H1 (cell line): Measurements from ENCODE around the gene ANAPC16. TPM values are rescaled to one million over a fixed set of nuclear protein-coding genes. Genes with fewer than 3 reads are reported as not detected.
A peak's percentile ranks its signal among the peaks of the same experiment; 100 is the strongest.

Experiments used
- CTCF ChIA-PET: fragments of 300-600 bp; sonication (Branson Sonifier 250); formaldehyde crosslinking; loops from one replicate; lab custom pipeline; 2021; ENCODE audit not compliant: partially characterized antibody; lab: Charles Lee
- POLR2A ChIA-PET: fragments of 300-600 bp; sonication (Branson Sonifier 250); formaldehyde crosslinking; loops from one replicate; lab custom pipeline; 2021; ENCODE audit warnings: inconsistent platforms; ENCODE audit not compliant: partially characterized antibody; lab: Charles Lee
- DNase-seq, 2 experiments: peaks; one replicate each; pipeline versions ENCODE4 v3.0.0 to v3.0.0-alpha.2; 2010 to 2022; ENCODE audit warnings: low spot score in 2 of 2, low read depth in 1 of 2, mixed read lengths in 1 of 2
- FAIRE-seq: peaks from 2 replicates; lab custom pipeline; 2011; peaks lifted over from hg19 to GRCh38; lab: Jason Lieb, UNC
- H2AFZ ChIP-seq: 2 replicates; pipeline ENCODE4 v1.8.1; 2012; ENCODE audit warnings: low read length, inconsistent platforms
- H2AK5ac ChIP-seq: 2 replicates; pipeline ENCODE4 v1.6.1; 2013; ENCODE audit warnings: low read depth, low read length
- H2BK120ac ChIP-seq: replicated peaks from 2 replicates; pipeline ENCODE3; 2013; ENCODE audit warnings: low read depth, low read length, inconsistent platforms
- H2BK12ac ChIP-seq: 2 replicates; pipeline ENCODE4 v1.6.1; 2013; ENCODE audit warnings: low read depth, low read length
- H2BK15ac ChIP-seq: 2 replicates; pipeline ENCODE4 v1.6.1; 2013; ENCODE audit warnings: low read length
- H2BK20ac ChIP-seq: 2 replicates; pipeline ENCODE4 v1.6.1; 2013; ENCODE audit warnings: low read length
- H2BK5ac ChIP-seq: 2 replicates; pipeline ENCODE4 v1.6.1; 2013; ENCODE audit warnings: low read depth, low read length
- H3K14ac ChIP-seq: 2 replicates; pipeline ENCODE4 v1.6.1; 2013; ENCODE audit warnings: inconsistent platforms; ENCODE audit not compliant: insufficient read length
- H3K18ac ChIP-seq: 2 replicates; pipeline ENCODE4 v1.6.1; 2013; ENCODE audit warnings: low read length; ENCODE audit errors: extremely low read depth
- H3K23ac ChIP-seq: 2 replicates; pipeline ENCODE4 v1.6.1; 2013; ENCODE audit warnings: inconsistent platforms; ENCODE audit not compliant: insufficient read length
- H3K23me2 ChIP-seq: 2 replicates; pipeline ENCODE4 v1.6.1; 2013; ENCODE audit warnings: low read depth, low read length
- H3K27ac ChIP-seq: 2 replicates; pipeline ENCODE4 v1.6.1; 2011; ENCODE audit warnings: low read depth, low read length, inconsistent platforms
- H3K27me3 ChIP-seq, 4 experiments: replicated peaks in 1 of 4; 1 replicate in 1 of 4; 2 replicates in 3 of 4; pipeline versions ENCODE4 v1.6.1 to v1.8.1; 2011 to 2013; ENCODE audit warnings: low read length in 3 of 4, mild to moderate bottlenecking in 3 of 4, inconsistent platforms in 2 of 4, mixed read lengths in 2 of 4, moderate library complexity in 1 of 4; ENCODE audit not compliant: control insufficient read depth in 3 of 4, insufficient read depth in 3 of 4; ENCODE audit errors: extremely low read depth in 1 of 4
- H3K36me3 ChIP-seq, 4 experiments: 2 replicates each; pipeline versions ENCODE4 v1.6.1 to v1.8.1; 2011 to 2013; ENCODE audit warnings: mild to moderate bottlenecking in 4 of 4, low read length in 3 of 4, moderate library complexity in 2 of 4, control low read depth in 1 of 4, inconsistent platforms in 1 of 4; ENCODE audit not compliant: insufficient read depth in 4 of 4, control insufficient read depth in 2 of 4
- H3K4ac ChIP-seq: replicated peaks from 2 replicates; pipeline ENCODE3; 2013; ENCODE audit warnings: low read length, low read depth, mixed read lengths, inconsistent platforms; ENCODE audit not compliant: insufficient read length
- H3K4me1 ChIP-seq, 4 experiments: replicated peaks in 1 of 4; 1 replicate in 1 of 4; 2 replicates in 3 of 4; pipeline versions ENCODE4 v1.6.1 to v1.8.1; 2011 to 2013; ENCODE audit warnings: low read length in 3 of 4, inconsistent platforms in 2 of 4, mixed read lengths in 1 of 4; ENCODE audit not compliant: insufficient read depth in 4 of 4, control insufficient read depth in 3 of 4
- H3K4me2 ChIP-seq, 2 experiments: 2 replicates each; pipeline versions ENCODE4 v1.6.1 to v1.8.1; 2011 to 2013; ENCODE audit warnings: low read depth in 2 of 2, low read length in 2 of 2, control low read depth in 1 of 2, inconsistent platforms in 1 of 2, mild to moderate bottlenecking in 1 of 2; ENCODE audit not compliant: insufficient read depth in 1 of 2
- H3K4me3 ChIP-seq, 4 experiments: fragments of 200-600, 300-600 bp in 1 of 4; sonication (generic), shearing (Covaris generic), sonication (Bioruptor Twin) in 1 of 4; 2 replicates each; pipeline versions ENCODE4 v1.5.1 to v1.8.1; 2011 to 2016; ENCODE audit warnings: low read length in 4 of 4, low read depth in 3 of 4, control low read depth in 2 of 4, inconsistent platforms in 2 of 4, mild to moderate bottlenecking in 2 of 4, mixed read lengths in 1 of 4, moderate library complexity in 1 of 4; ENCODE audit not compliant: insufficient read depth in 2 of 4; ENCODE audit errors: extremely low read depth in 1 of 4
- H3K56ac ChIP-seq: replicated peaks from 2 replicates; pipeline ENCODE3; 2013; ENCODE audit warnings: low read depth, mild to moderate bottlenecking, mixed read lengths, low read length, inconsistent platforms; ENCODE audit not compliant: insufficient read length
- H3K79me1 ChIP-seq: 2 replicates; pipeline ENCODE4 v1.6.1; 2013; ENCODE audit warnings: low read depth, low read length, control low read depth
- H3K79me2 ChIP-seq, 2 experiments: 2 replicates each; pipeline versions ENCODE4 v1.6.1 to v1.8.1; 2012 to 2013; ENCODE audit warnings: low read length in 2 of 2, mild to moderate bottlenecking in 2 of 2, inconsistent platforms in 1 of 2; ENCODE audit not compliant: insufficient read depth in 2 of 2, control insufficient read depth in 1 of 2
- H3K9ac ChIP-seq, 4 experiments: replicated peaks in 1 of 4; 1 replicate in 1 of 4; 2 replicates in 3 of 4; pipeline versions ENCODE4 v1.6.1 to v1.8.1; 2011 to 2013; ENCODE audit warnings: low read depth in 3 of 4, low read length in 3 of 4, control low read depth in 2 of 4, mild to moderate bottlenecking in 2 of 4, moderate library complexity in 2 of 4, inconsistent platforms in 1 of 4; ENCODE audit errors: extremely low read depth in 1 of 4
- H3K9me3 ChIP-seq, 2 experiments: 2 replicates each; pipeline versions ENCODE4 v1.6.1 to v1.8.1; 2012 to 2013; ENCODE audit warnings: mild to moderate bottlenecking in 2 of 2, moderate library complexity in 2 of 2, control low read depth in 1 of 2, inconsistent platforms in 1 of 2, low read depth in 1 of 2, low read length in 1 of 2, mixed read lengths in 1 of 2; ENCODE audit not compliant: insufficient read depth in 2 of 2
- H4K20me1 ChIP-seq, 2 experiments: replicated peaks in 1 of 2; 2 replicates each; pipeline versions ENCODE3 to v1.8.1; 2011 to 2013; ENCODE audit warnings: inconsistent platforms in 2 of 2, low read length in 2 of 2, mild to moderate bottlenecking in 1 of 2; ENCODE audit not compliant: insufficient read depth in 2 of 2, control insufficient read depth in 1 of 2
- H4K5ac ChIP-seq: 2 replicates; pipeline ENCODE4 v1.6.1; 2013; ENCODE audit warnings: low read length, low read depth, mixed read lengths, inconsistent platforms; ENCODE audit not compliant: insufficient read length
- H4K8ac ChIP-seq: 2 replicates; pipeline ENCODE4 v1.8.0; 2013; ENCODE audit warnings: mild to moderate bottlenecking, moderate library complexity, low read length, inconsistent platforms; ENCODE audit not compliant: insufficient read depth; ENCODE audit errors: extremely low read depth
- H4K91ac ChIP-seq: replicated peaks from 2 replicates; pipeline ENCODE3; 2013; ENCODE audit warnings: low read length, mixed read lengths, inconsistent platforms; ENCODE audit not compliant: insufficient read length
- HDAC6 ChIP-seq: IDR thresholded peaks from one replicate; pipeline ENCODE4 v1.7.1; 2012; ENCODE audit warnings: low read depth, mild to moderate bottlenecking, inconsistent platforms, low read length, moderate library complexity
- NRF1 ChIP-seq: IDR thresholded peaks from 2 replicates; pipeline ENCODE4 v1.6.1; 2011; ENCODE audit warnings: mild to moderate bottlenecking, low read depth, low read length, improper control_type of control experiment
- WGBS, 2 experiments: shearing (Covaris generic) in 1 of 2; methylation state at CpG; one replicate each; pipeline versions ENCODE4 v1.1.6 to v1.1.7; 2013 to 2015; ENCODE audit warnings: low lambda C conversion rate in 2 of 2, mixed read lengths in 2 of 2, inconsistent platforms in 1 of 2, low coverage in 1 of 2, missing lambda C conversion rate in 1 of 2; ENCODE audit not compliant: insufficient replicate concordance in 2 of 2, insufficient coverage in 1 of 2, insufficient read length in 1 of 2; ENCODE audit errors: extremely low coverage in 1 of 2, missing lambda C conversion rate in 1 of 2; 5-methylcytosine and 5-hydroxymethylcytosine counted together
- polyA plus RNA-seq, 7 experiments: library from polyadenylated mRNA; depleted of rRNA in 3 of 7; stranded (reverse) in 5 of 7; unstranded in 2 of 7; fragments of >200 nt in 5 of 7; fragments of 200-250 nt in 2 of 7; gene quantifications; 1 replicate in 5 of 7; 2 replicates in 1 of 7; 4 replicates in 1 of 7; pipeline versions ENCODE4 v1.2.1 to v1.2.3, GENCODE V29; 2011 to 2013; ENCODE audit warnings: missing spikeins in 2 of 7, mixed read lengths in 2 of 7
- total RNA-seq: library from RNA; stranded (reverse); fragmentation: NEBNext Ultra II Directional; extraction: Animal tissue kit (Norgen Biotek cat#: 25700); gene quantifications from 2 replicates; pipeline ENCODE4 v1.2.1, GENCODE V29; 2021

ANAPC16 gene
- total and polyA plus RNA-seq, 2 of the 8 experiments (the other 6 are each of a cell fraction or from before 2014, with no cell fraction given) = 53.1 to 57.4 TPM

DNA sequence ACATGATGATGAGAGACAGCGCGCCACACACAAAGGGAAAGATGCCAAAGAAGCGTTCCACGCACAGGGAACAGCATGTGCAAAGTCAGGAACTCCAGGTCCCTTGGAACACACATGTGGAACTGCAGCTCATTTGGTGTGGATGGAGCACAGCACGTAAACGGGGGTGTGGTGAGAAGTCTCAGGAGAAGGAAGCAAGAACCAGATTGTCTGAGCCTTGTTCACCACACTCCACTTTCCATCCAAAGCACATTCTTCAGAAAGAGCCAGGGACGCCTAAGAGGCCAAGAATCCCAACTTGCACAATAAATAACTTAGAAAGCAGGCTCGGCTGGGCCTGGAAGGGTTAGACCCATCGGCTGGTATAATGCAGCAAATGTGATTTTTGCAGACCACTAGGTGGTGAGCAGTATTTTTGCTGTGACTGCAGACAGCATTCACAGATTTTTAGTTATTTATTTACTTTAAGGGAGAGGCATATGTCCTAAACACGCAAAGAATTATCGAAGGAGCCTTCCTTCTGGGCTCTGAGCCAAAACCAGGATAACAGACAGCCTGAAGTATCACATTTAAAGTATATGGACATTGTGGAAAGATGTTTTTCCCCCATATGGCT, 28.1 kb downstream of the ANAPC16 start:
- FAIRE-seq = no peak
- no peak overlapping the region for H3K27ac ChIP-seq
- no peak overlapping the region for H2BK120ac ChIP-seq
- CTCF ChIA-PET = interaction anchor here (0.6 to 2.2 kb wide), 2 partner anchors 20 to 32 kb away, joined by 3 to 9 read pairs; no protein-coding TSS in a partner anchor
- peaks cover 8 to 13% (median 11%) of the 10 kb centered on the region in 4 experiments for H3K4me1 ChIP-seq
- H3K4me3 ChIP-seq = no peak overlapping the region
- H2AFZ ChIP-seq = 0 out of 2 replicates have a peak overlapping the region, but pooled peaks have one; percentile 38
- 91% methylated on average over 11 of the region's 11 CpGs; no CpG with 5 or more reads in 1 of the 2 experiments for WGBS, 2 experiments
- H3K4me2 ChIP-seq = no peak overlapping the region
- H3K79me2 ChIP-seq = no peaks in the 10 kb centered on the region
- H2BK20ac ChIP-seq = no peak overlapping the region
- no peak for TF ChIP-seq HDAC6
- TF ChIP-seq NRF1 = no peak
- no peak overlapping the region for H4K5ac ChIP-seq
- no peaks in the 10 kb centered on the region for H3K79me1 ChIP-seq
- H3K18ac ChIP-seq = no peak overlapping the region
- no peak for DNase-seq
- no peak overlapping the region for H4K91ac ChIP-seq
- H2BK12ac ChIP-seq = peak overlapping the region; percentile 10; the same call in 1 of the 2 replicates
- H2BK5ac ChIP-seq = peak overlapping the region; percentile 16; the same call in 1 of the 2 replicates
- no peaks in the 10 kb centered on the region for H4K20me1 ChIP-seq
- no peaks in the 10 kb centered on the region; a peak in 1 of 7 replicates for H3K27me3 ChIP-seq
- no peak overlapping the region for H3K9ac ChIP-seq
- H3K56ac ChIP-seq = no peak overlapping the region
- POLR2A ChIA-PET = interaction anchor here (0.6 to 24.2 kb wide), 7 partner anchors 22 to 34 kb away, joined by 3 to 673 read pairs (median 7); partner anchors contain the start of genes ANAPC16, ASCC1 and DDIT4
- H3K9me3 ChIP-seq = no peaks in the 10 kb centered on the region
- H3K36me3 ChIP-seq = no peaks in the 10 kb centered on the region
- H3K23ac ChIP-seq = no peak overlapping the region
- no peak overlapping the region for H4K8ac ChIP-seq
- H3K14ac ChIP-seq = no peak overlapping the region
- peak overlapping the region; percentile 27 for H3K4ac ChIP-seq
- no peaks in the 10 kb centered on the region for H3K23me2 ChIP-seq
- H2BK15ac ChIP-seq = no peak overlapping the region; the same call in 1 of the 2 replicates
- H2AK5ac ChIP-seq = no peak overlapping the region
